Mesendoderm (in vitro differentiated cells): ENCODE measurements around the gene NUMB.

Experiments used
- DNase-seq: peaks from one replicate; pipeline ENCODE4 v3.0.0; 2013
- H2AK5ac ChIP-seq: 2 replicates; pipeline ENCODE4 v1.6.1; 2013; ENCODE audit warnings: low read length, inconsistent platforms
- H2BK120ac ChIP-seq: 2 replicates; pipeline ENCODE4 v1.6.1; 2013; ENCODE audit warnings: low read depth, mild to moderate bottlenecking, low read length, moderate library complexity, mixed read lengths
- H2BK15ac ChIP-seq: replicated peaks from 2 replicates; pipeline ENCODE4 v1.6.1; 2013; ENCODE audit warnings: low read depth, mild to moderate bottlenecking, moderate library complexity
- H2BK5ac ChIP-seq: 2 replicates; pipeline ENCODE4 v1.6.1; 2013; ENCODE audit warnings: low read length, inconsistent platforms
- H3K18ac ChIP-seq: 2 replicates; pipeline ENCODE4 v1.6.1; 2013; ENCODE audit warnings: mild to moderate bottlenecking, low read length, mixed read lengths
- H3K23ac ChIP-seq: one replicate; pipeline ENCODE4 v1.6.1; 2013; ENCODE audit warnings: low read length
- H3K27ac ChIP-seq: 2 replicates; pipeline ENCODE4 v1.5.1; 2013; ENCODE audit warnings: low read depth, mild to moderate bottlenecking, inconsistent platforms, low read length, moderate library complexity
- H3K27me3 ChIP-seq: 2 replicates; pipeline ENCODE4 v1.6.1; 2013; ENCODE audit warnings: low read length, control low read depth, mild to moderate bottlenecking, inconsistent platforms; ENCODE audit not compliant: insufficient read depth, poor library complexity
- H3K36me3 ChIP-seq: 2 replicates; pipeline ENCODE4 v1.6.1; 2013; ENCODE audit warnings: low read length, inconsistent platforms; ENCODE audit not compliant: control insufficient read depth, insufficient read depth
- H3K4ac ChIP-seq: one replicate; pipeline ENCODE4 v1.6.1; 2013; ENCODE audit warnings: low read depth, mild to moderate bottlenecking, low read length, moderate library complexity
- H3K4me1 ChIP-seq: 2 replicates; pipeline ENCODE4 v1.6.1; 2013; ENCODE audit warnings: low read depth, low read length, inconsistent platforms; ENCODE audit not compliant: control insufficient read depth
- H3K4me2 ChIP-seq: 2 replicates; pipeline ENCODE4 v1.6.1; 2013; ENCODE audit warnings: low read length
- H3K4me3 ChIP-seq: 2 replicates; pipeline ENCODE4 v1.5.1; 2013; ENCODE audit warnings: mild to moderate bottlenecking, low read length
- H3K56ac ChIP-seq: one replicate; pipeline ENCODE4 v1.6.1; 2013; ENCODE audit warnings: low read length
- H3K79me1 ChIP-seq: 2 replicates; pipeline ENCODE4 v1.6.1; 2013; ENCODE audit warnings: low read length, inconsistent platforms
- H3K79me2 ChIP-seq: 2 replicates; pipeline ENCODE4 v1.6.1; 2013; ENCODE audit warnings: mild to moderate bottlenecking, low read length; ENCODE audit not compliant: control insufficient read depth, insufficient read depth
- H3K9ac ChIP-seq: 2 replicates; pipeline ENCODE4 v1.6.1; 2013; ENCODE audit warnings: low read length, inconsistent platforms
- H4K5ac ChIP-seq: one replicate; pipeline ENCODE4 v1.6.1; 2013; ENCODE audit warnings: low read length
- H4K8ac ChIP-seq: one replicate; pipeline ENCODE4 v1.6.1; 2013; ENCODE audit warnings: low read depth, mild to moderate bottlenecking, control low read depth, low read length, moderate library complexity
- WGBS: extraction: QIAGEN DNeasy Blood & Tissue Kit; methylation state at CpG from one replicate; pipeline ENCODE4 v1.1.7; 2013; ENCODE audit warnings: low lambda C conversion rate, missing lambda C conversion rate; ENCODE audit not compliant: insufficient coverage; ENCODE audit errors: extremely low coverage; 5-methylcytosine and 5-hydroxymethylcytosine counted together

The NUMB gene

DNA sequence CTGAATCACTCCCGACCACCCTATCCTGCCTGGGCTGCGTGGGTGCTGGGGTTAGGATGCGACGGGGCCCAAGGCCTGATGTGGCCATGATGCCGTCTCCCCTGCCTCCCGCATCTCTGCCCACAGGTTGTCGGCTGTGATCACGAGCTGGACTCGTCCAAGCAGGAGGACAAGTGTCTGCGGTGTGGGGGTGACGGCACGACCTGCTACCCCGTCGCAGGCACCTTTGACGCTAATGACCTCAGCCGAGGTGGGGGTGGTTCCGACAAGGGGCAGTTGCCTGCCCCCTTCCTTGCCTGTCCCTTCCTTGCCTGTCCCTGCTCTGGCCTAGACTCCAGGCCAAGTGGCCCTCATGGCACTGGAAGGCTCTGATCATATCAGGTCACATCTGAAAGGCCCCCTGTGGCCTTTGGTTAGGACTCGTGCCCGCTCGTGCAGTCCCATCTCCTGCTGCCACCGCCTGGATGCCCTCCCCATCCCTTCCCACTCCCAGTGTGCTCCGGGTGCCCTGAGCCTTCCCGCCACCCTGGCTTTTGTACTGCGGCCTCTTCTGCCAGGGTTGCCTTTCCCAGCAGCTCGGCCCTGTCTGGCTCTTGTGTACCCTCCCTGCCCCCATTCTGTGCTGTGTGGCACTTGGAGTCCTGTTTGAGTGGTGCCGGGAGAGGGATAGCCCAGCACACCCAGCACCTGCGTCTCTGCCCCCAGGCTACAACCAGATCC is 207.4 kb downstream of the NUMB start:
- no peak for DNase-seq
- H3K27me3 ChIP-seq = no peaks in the 10 kb centered on the region
- H3K56ac ChIP-seq = no peak overlapping the region
- no peak overlapping the region for H2BK5ac ChIP-seq
- H3K4me3 ChIP-seq = no peak overlapping the region
- H3K4me2 ChIP-seq = no peak overlapping the region
- WGBS = no CpG with 5 or more reads among the region's 27 CpGs
- no peak overlapping the region for H3K18ac ChIP-seq
- no peak overlapping the region for H3K9ac ChIP-seq
- H3K4me1 ChIP-seq = no peaks in the 10 kb centered on the region
- no peaks in the 10 kb centered on the region for H3K79me2 ChIP-seq
- H2BK120ac ChIP-seq = no peak overlapping the region
- no peak overlapping the region for H4K8ac ChIP-seq
- H2BK15ac ChIP-seq = no peak overlapping the region
- no peaks in the 10 kb centered on the region for H3K79me1 ChIP-seq
- no peak overlapping the region for H2AK5ac ChIP-seq
- H3K27ac ChIP-seq = no peak overlapping the region
- no peaks in the 10 kb centered on the region for H3K36me3 ChIP-seq
- H3K23ac ChIP-seq = no peak overlapping the region
- H4K5ac ChIP-seq = no peak overlapping the region
- no peak overlapping the region for H3K4ac ChIP-seq

DNA sequence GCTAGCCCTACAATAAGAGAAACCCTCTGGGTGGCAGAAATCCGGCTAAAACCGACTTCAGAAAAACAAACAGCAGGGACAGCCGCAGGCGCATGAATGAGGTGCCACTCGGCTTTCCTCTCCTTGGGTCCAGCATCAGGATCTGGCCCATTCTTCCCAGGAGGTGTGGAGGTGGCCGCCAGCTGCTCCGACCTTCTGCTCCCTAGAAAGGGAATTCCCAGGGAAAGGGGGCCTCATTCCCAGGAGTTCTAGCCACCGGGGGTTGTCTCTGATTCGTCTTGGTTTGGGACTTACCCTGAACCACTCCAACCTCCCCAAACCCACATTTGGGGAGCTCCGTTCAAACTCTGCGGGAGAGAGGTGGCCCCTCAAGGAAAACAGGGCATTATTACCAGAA is 208.0 kb downstream of the NUMB start:
- no peak overlapping the region for H3K9ac ChIP-seq
- no peak overlapping the region for H2AK5ac ChIP-seq
- no peak overlapping the region for H2BK5ac ChIP-seq
- no peak overlapping the region for H3K27ac ChIP-seq
- H3K79me2 ChIP-seq = no peaks in the 10 kb centered on the region
- no peak overlapping the region for H2BK15ac ChIP-seq
- H3K56ac ChIP-seq = no peak overlapping the region
- H3K4ac ChIP-seq = no peak overlapping the region
- H3K18ac ChIP-seq = no peak overlapping the region
- H3K23ac ChIP-seq = no peak overlapping the region
- H3K4me3 ChIP-seq = no peak overlapping the region
- no peak overlapping the region for H4K8ac ChIP-seq
- no CpG with 5 or more reads among the region's 11 CpGs for WGBS
- H3K79me1 ChIP-seq = no peaks in the 10 kb centered on the region
- no peak for DNase-seq
- no peak overlapping the region for H3K4me2 ChIP-seq
- no peak overlapping the region for H2BK120ac ChIP-seq
- no peak overlapping the region for H4K5ac ChIP-seq
- H3K36me3 ChIP-seq = no peaks in the 10 kb centered on the region
- H3K27me3 ChIP-seq = no peaks in the 10 kb centered on the region
- no peaks in the 10 kb centered on the region for H3K4me1 ChIP-seq

DNA sequence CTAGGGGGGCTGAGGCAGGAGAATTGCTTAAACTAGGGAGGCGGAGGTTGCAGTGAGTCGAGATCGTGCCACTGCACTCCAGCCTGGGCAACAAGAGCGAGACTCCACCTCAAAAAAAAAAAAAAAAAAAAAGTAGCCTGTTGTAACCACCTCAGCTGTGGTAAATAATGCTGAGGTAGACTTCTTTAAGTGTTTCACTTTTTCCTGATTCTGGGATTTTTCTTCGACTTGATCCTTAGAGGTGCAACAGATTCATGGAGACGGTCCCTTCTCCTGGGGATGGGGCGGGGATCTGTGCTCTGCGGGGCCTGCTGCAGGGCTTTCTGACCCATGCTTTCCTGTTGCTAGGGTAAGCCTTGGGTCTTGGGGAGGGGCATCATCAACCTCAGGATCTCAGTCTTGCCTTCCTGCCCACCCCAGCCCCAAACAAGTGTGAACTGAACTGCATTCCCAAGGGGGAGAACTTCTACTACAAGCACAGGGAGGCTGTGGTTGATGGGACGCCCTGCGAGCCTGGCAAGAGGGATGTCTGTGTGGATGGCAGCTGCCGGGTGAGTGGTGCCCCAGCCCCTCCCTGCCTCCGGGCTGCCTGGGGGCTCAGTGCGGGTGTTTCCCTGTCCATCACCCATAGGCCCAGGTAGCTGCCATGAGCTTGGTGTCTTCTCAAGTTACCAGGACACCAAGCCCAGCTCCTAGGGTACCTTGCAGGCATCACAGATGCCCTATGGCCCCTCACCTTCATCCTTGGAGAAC is 208.6 kb downstream of the NUMB start:
- Histone ChIP-seq H3K4me1 (no peaks in the 10 kb centered on the region), H4K8ac (no peak overlapping the region), H3K18ac (no peak overlapping the region), H3K4me3 (no peak overlapping the region), H2BK5ac (no peak overlapping the region), H3K4me2 (no peak overlapping the region), H3K23ac (no peak overlapping the region), H2BK15ac (no peak overlapping the region), H3K79me1 (no peaks in the 10 kb centered on the region), H2AK5ac (no peak overlapping the region), H3K4ac (no peak overlapping the region), H3K9ac (no peak overlapping the region), H3K36me3 (no peaks in the 10 kb centered on the region), H2BK120ac (no peak overlapping the region), H3K56ac (no peak overlapping the region), H4K5ac (no peak overlapping the region), H3K27ac (no peak overlapping the region), H3K79me2 (no peaks in the 10 kb centered on the region), H3K27me3 (no peaks in the 10 kb centered on the region)
- DNase-seq = no peak
- no CpG with 5 or more reads among the region's 13 CpGs for WGBS

DNA sequence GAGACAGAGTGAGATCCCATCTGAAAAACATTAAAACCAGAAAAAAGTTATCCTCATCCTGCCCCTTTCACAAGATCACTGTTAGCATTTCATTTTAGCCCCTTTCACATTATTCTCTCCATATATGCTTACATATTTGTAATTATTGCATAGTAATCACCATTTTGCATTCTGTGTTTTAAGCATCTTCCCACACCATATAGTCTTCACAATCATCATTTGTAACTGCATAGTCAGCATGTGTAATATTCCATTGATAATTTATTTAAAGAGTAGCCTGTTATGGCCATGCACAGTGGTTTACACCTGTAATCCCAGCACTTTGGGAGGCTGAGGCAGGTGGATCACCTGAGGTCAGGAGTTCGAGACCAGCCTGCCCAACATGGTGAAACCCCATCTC is 209.2 kb downstream of the NUMB start:
- H3K4ac ChIP-seq = no peak overlapping the region
- no peak overlapping the region for H3K4me2 ChIP-seq
- no peak overlapping the region for H4K5ac ChIP-seq
- H2BK5ac ChIP-seq = no peak overlapping the region
- no peak overlapping the region for H3K27ac ChIP-seq
- no peaks in the 10 kb centered on the region for H3K36me3 ChIP-seq
- H3K4me1 ChIP-seq = no peaks in the 10 kb centered on the region
- no peaks in the 10 kb centered on the region for H3K79me2 ChIP-seq
- no peak overlapping the region for H2AK5ac ChIP-seq
- H4K8ac ChIP-seq = no peak overlapping the region
- no peak overlapping the region for H2BK120ac ChIP-seq
- no peak overlapping the region for H3K18ac ChIP-seq
- no peak overlapping the region for H3K56ac ChIP-seq
- DNase-seq = no peak
- H2BK15ac ChIP-seq = no peak overlapping the region
- H3K4me3 ChIP-seq = no peak overlapping the region
- H3K9ac ChIP-seq = no peak overlapping the region
- WGBS = no CpG with 5 or more reads among the region's 1 CpG
- no peak overlapping the region for H3K23ac ChIP-seq
- H3K79me1 ChIP-seq = no peaks in the 10 kb centered on the region
- no peaks in the 10 kb centered on the region for H3K27me3 ChIP-seq

DNA sequence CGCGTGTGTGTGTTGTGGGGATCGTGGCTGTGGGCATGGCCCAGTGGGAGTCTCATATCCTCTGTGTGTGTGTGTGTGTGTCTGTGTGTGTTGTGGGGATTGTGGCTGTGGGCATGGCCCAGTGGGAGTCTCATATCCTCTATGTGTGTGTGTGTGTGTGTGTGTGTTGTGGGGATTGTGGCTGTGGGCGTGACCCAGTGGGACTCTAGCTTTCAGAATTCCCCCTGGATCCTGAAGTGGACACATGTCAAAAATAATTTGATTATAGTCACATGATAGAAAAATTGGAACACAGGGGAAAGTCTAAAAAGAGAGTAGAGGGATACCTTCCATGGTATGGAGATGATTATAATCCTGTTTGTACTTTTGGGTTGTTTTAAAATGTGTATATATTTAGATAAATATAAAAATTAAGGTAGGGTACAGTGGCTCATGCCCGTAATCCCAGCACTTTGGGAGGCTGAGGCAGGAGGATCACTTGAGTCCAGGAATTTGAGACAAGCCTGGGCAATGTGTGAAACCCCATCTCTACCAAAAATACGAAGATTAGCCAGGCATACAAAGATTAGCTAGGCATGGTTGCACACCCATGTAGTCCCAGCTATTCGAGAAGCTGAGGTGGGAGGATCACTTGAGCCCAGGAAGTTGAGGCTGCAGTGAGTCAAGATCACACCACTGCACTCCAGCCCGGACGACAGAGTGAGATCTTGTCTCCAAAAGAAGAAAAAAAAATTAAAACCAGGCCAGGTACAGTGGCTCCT is 210.1 kb downstream of the NUMB start:
- Histone ChIP-seq H3K4ac (no peak overlapping the region), H3K4me1 (no peaks in the 10 kb centered on the region), H3K9ac (no peak overlapping the region), H4K8ac (no peak overlapping the region), H4K5ac (no peak overlapping the region), H2AK5ac (no peak overlapping the region), H3K79me1 (no peaks in the 10 kb centered on the region), H3K4me2 (no peak overlapping the region), H3K79me2 (no peaks in the 10 kb centered on the region), H2BK15ac (no peak overlapping the region), H3K23ac (no peak overlapping the region), H3K27me3 (no peaks in the 10 kb centered on the region), H2BK5ac (no peak overlapping the region), H3K36me3 (no peaks in the 10 kb centered on the region), H3K56ac (no peak overlapping the region), H2BK120ac (no peak overlapping the region), H3K4me3 (no peak overlapping the region), H3K18ac (no peak overlapping the region), H3K27ac (no peak overlapping the region)
- no peak for DNase-seq
- WGBS = no CpG with 5 or more reads among the region's 9 CpGs
